Measurements from ENCODE around the gene ADARB2. TPM values are rescaled to one million over a fixed set of nuclear protein-coding genes. Genes with fewer than 3 reads are reported as not detected.

ADARB2 gene
- total RNA-seq, 1 donor from 2014 or later = 1.2 TPM

DNA sequence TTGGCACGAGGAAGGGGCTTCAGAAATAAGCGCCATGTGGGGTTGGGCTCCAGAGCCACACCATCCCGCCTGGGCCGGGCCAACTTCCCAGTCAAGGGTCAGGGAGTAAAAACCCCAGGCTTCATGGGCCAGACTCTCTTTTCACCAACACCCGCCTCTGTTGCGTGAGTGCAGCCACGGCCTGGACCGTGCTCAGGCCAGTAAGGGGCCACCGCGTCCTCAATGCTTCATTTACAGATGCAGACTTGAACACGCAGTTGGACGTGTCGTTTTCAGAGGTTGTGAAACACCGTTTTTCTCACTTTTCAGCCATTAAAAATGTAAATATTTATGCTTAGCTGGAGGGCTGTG, 520.1 kb downstream of the ADARB2 start:
- ATAC-seq = no peak

DNA sequence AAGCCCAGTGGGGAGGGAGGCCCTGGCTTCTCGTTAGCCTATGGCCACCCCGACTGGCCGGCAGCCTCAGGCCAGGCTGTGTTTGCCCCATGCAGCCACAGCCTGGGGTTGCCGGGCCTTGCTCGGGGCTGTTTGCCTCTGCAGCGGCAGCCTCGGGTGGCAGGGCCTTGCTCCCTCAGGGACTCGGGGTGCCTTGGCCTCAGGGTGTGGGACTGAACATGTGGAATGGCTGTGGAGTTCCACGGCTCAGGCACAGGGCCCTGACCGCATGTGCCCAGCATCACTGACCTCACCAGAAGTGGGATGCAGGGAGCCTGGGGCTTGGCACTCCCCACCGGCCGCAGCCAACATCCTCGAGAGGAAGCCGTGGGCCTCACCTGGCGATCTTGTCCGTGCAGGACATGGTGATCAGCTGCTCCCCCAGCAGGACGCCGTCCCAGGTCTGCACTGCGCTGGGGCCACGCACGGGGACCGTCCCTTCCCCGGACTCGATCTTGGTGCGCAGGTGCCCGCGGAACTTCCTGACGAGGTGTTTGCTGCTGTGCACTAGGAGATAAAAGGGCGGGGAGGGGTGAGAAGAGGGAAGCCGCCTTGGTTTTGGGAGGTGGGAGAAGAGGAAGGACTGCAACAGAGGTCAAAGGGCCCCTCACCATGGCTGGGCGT, 520.6 kb downstream of the ADARB2 start:
- no peaks in the 10 kb centered on the region for H3K36me3 ChIP-seq
- H3K4me3 ChIP-seq = no peak overlapping the region
- TF ChIP-seq, protein P1, sequence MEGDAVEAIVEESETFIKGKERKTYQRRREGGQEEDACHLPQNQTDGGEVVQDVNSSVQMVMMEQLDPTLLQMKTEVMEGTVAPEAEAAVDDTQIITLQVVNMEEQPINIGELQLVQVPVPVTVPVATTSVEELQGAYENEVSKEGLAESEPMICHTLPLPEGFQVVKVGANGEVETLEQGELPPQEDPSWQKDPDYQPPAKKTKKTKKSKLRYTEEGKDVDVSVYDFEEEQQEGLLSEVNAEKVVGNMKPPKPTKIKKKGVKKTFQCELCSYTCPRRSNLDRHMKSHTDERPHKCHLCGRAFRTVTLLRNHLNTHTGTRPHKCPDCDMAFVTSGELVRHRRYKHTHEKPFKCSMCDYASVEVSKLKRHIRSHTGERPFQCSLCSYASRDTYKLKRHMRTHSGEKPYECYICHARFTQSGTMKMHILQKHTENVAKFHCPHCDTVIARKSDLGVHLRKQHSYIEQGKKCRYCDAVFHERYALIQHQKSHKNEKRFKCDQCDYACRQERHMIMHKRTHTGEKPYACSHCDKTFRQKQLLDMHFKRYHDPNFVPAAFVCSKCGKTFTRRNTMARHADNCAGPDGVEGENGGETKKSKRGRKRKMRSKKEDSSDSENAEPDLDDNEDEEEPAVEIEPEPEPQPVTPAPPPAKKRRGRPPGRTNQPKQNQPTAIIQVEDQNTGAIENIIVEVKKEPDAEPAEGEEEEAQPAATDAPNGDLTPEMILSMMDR (IDR thresholded peaks at IDR 0.05) = no peak
- H3K4me1 ChIP-seq = no peaks in the 10 kb centered on the region
- DNase-seq (peak; percentile 52), ATAC-seq (no peak)
- intact Hi-C loops (cut with DNase I) = no loop called here
- no peaks in the 10 kb centered on the region for H3K9me3 ChIP-seq
- H3K27ac ChIP-seq = no peak overlapping the region
- no peaks in the 10 kb centered on the region for H3K27me3 ChIP-seq

More for the DNA sequence above, 520.1 kb downstream of the ADARB2 start:
- TF ChIP-seq, protein P1 (IDR thresholded peaks at IDR 0.05) = no peak
- no peak overlapping the region for H3K4me3 ChIP-seq
- no peaks in the 10 kb centered on the region for H3K36me3 ChIP-seq
- no peaks in the 10 kb centered on the region for H3K27me3 ChIP-seq
- intact Hi-C loops (cut with DNase I) = no loop called here
- no peaks in the 10 kb centered on the region for H3K4me1 ChIP-seq
- no peaks in the 10 kb centered on the region for H3K9me3 ChIP-seq
- DNase-seq = peak; percentile 43
- no peak overlapping the region for H3K27ac ChIP-seq

DNA sequence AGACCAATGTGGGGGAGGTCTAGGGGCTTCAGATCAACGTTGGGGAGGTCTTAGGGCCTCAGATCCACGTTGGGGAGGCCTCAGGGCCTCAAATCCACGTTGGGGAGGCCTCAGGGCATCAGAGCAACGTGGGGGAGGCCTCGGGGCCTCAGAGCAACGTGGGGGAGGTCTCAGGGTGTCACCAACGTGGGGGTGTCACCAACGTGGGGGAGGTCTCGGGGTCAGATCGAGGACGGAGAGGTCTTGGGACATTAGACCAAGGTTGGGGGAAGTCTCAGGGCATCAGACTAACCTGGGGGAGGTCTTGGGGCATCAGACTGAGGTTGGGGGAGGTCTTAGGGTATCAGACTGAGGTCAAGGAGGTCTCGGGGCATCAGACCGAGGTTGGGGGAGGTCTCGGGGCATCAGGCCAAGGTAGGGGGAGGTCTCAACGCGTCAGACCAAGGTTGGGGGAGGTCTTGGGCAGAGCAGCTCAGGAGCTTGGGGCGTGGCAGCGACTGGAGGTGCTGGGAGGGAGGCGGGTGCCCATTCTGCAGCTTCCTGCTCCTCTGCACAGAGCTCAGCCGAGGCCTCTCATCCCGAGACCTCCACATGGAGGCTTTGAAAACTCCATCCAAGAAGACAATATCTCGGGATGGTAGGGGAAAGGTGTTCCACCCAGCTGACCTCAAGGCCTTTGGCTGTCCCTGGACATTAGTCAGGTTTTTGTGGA, 521.3 kb downstream of the ADARB2 start:
- Histone ChIP-seq H3K36me3 (no peaks in the 10 kb centered on the region), H3K27me3 (no peaks in the 10 kb centered on the region), H3K4me3 (no peak overlapping the region), H3K9me3 (no peaks in the 10 kb centered on the region), H3K27ac (no peak overlapping the region), H3K4me1 (no peaks in the 10 kb centered on the region)
- no peak for ATAC-seq
- intact Hi-C loops (cut with DNase I) = no loop called here
- DNase-seq = peak; percentile 48
- TF ChIP-seq, protein P1 (IDR thresholded peaks at IDR 0.05) = no peak

DNA sequence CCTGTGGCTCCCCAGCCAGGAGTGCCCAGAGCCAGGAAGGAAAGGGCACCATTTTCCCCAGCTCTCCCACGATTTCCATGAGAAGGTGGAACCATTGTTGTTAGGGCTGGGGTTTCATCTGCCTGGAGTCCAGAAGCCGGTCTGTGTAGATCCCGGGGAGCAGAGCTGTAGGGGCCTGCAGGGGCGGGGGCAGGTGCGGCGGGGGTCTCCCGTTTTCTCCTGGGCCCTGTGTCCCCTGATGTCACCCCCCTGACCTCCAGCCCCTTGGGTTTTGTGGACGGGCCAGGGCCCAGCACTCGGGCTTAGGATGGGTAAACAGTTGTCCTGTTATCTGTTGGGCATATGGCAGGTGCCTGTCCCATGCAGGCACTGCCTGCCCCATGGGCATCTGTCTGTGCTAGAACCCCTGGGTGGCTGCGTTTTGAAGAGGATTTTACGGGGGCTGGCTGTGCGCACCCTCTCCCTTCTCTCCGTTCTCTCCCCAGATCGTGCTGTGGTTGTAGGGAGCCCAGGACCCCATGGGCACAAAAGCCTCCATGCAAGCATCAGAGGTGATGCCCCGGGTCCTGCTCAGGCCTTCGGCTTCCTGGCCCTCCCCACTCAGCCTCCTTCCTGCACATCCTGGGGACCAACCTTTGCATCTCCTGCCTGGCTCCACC, 522.3 kb downstream of the ADARB2 start:
- intact Hi-C loops (cut with DNase I) = no loop called here
- Histone ChIP-seq H3K4me3 (no peak overlapping the region), H3K27me3 (no peaks in the 10 kb centered on the region), H3K9me3 (no peaks in the 10 kb centered on the region), H3K27ac (no peak overlapping the region), H3K36me3 (no peaks in the 10 kb centered on the region), H3K4me1 (no peaks in the 10 kb centered on the region)
- TF ChIP-seq, protein P1 (IDR thresholded peaks at IDR 0.05) = no peak
- ATAC-seq = no peak
- DNase-seq = peak; percentile 51

DNA sequence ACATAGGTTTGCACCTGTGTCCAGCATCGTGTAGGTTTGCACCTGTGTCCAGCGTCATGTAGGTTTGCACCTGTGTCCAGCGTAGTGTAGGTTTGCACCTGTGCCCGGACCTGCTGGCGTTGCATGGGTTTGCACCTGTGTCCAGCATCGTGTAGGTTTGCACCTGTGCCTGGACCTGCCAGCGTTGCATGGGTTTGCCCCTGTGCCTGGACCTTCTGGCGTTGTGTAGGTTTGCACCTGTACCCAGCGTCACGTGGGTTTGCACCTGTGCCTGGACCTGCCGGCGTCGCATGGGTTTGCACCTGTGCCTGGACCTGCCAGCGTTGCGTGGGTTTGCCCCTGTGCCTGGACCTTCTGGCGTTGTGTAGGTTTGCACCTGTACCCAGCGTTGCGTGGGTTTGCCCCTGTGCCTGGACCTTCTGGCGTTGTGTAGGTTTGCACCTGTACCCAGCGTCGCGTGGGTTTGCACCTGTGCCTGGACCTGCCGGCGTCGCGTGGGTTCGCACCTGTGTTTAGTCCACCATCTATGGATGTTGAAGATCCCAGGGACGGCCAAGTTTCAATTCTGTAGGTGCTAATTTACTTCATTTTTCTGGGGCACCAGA, 523.2 kb downstream of the ADARB2 start:
- H3K4me3 ChIP-seq = no peak overlapping the region
- no peak overlapping the region for H3K27ac ChIP-seq
- DNase-seq (no peak), ATAC-seq (no peak)
- H3K4me1 ChIP-seq = no peaks in the 10 kb centered on the region
- H3K36me3 ChIP-seq = no peaks in the 10 kb centered on the region
- H3K9me3 ChIP-seq = no peaks in the 10 kb centered on the region
- no peaks in the 10 kb centered on the region for H3K27me3 ChIP-seq
- TF ChIP-seq, protein P1 (IDR thresholded peaks at IDR 0.05) = no peak
- intact Hi-C loops (cut with DNase I) = no loop called here
